DND-41 (cell line): Measurements from ENCODE around the gene BMAL2.

Experiments
- EZH2 ChIP-seq: IDR thresholded peaks from 3 replicates; pipeline ENCODE4 v1.6.1; 2012; ENCODE audit warnings: borderline replicate concordance, low read depth, mild to moderate bottlenecking, moderate library complexity, low read length, inconsistent platforms; ENCODE audit not compliant: severe bottlenecking
- TF ChIP-seq, protein P1 (sequence below): IDR thresholded peaks from 2 replicates; pipeline ENCODE4 v1.5.1; 2012; ENCODE audit warnings: borderline replicate concordance, low read length, moderate library complexity, mild to moderate bottlenecking; ENCODE audit not compliant: poor library complexity, severe bottlenecking; ENCODE audit errors: extremely low read depth

DNA sequence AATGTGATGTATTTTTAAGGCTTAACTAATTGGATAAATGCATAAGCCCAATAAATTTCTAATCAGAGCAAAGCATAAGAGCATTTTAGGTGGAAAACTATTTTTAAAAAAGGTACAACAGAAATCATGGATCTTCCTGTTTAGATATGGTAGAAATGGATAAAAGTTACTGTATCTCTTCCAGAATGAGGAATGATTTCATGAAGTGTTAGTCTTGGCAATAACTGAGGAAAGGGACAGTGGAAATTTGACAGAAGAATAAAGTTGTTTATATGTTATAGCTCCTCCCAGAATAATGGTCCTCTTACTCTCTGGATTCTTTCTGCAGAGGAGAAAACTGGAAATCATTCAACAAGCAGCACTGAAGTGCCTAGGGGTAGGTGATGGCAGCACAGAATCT, 32.4 kb upstream of the BMAL2 start:
- TF ChIP-seq, protein P1, sequence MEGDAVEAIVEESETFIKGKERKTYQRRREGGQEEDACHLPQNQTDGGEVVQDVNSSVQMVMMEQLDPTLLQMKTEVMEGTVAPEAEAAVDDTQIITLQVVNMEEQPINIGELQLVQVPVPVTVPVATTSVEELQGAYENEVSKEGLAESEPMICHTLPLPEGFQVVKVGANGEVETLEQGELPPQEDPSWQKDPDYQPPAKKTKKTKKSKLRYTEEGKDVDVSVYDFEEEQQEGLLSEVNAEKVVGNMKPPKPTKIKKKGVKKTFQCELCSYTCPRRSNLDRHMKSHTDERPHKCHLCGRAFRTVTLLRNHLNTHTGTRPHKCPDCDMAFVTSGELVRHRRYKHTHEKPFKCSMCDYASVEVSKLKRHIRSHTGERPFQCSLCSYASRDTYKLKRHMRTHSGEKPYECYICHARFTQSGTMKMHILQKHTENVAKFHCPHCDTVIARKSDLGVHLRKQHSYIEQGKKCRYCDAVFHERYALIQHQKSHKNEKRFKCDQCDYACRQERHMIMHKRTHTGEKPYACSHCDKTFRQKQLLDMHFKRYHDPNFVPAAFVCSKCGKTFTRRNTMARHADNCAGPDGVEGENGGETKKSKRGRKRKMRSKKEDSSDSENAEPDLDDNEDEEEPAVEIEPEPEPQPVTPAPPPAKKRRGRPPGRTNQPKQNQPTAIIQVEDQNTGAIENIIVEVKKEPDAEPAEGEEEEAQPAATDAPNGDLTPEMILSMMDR, result no peak
- TF ChIP-seq EZH2, result no peak
